GM12865 (cell line): ENCODE measurements around the gene LRFN2.
A peak's percentile ranks its signal among the peaks of the same experiment; 100 is the strongest.

Experiments used
- DNase-seq: peaks from one replicate; pipeline ENCODE4 v3.0.0; 2010; ENCODE audit warnings: low read depth
- H3K4me3 ChIP-seq: 2 replicates; pipeline ENCODE4 v1.5.1; 2011; ENCODE audit warnings: mild to moderate bottlenecking, low read depth, low read length, control low read depth
- CTCF ChIP-seq: IDR thresholded peaks from 2 replicates; pipeline ENCODE4 v1.5.1; 2011; ENCODE audit warnings: low read length, control low read depth, low read depth, inconsistent platforms; ENCODE audit not compliant: insufficient read depth; ENCODE audit errors: missing control alignments

LRFN2 gene

DNA sequence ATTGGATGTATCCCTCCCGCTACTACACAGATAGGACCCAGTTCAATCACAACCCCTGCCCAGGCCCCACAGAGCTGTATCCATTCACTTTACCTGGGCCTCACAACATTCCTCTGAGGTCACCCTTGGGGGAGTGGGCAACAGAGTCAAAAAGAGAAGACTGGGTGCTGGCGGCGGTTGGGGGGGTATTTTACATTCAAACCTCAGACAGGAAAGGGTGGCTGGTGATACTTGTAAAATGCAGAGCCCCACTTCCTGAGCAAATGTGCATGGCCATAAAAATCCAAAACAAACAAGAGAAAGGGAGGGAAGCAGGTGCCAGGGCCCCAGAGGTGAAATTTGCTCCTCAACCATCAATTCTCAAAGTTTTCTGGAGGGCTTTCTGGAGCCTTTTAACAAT, 3.5 kb downstream of the LRFN2 start:
- no peak overlapping the region for H3K4me3 ChIP-seq
- DNase-seq, result no peak
- TF ChIP-seq CTCF, result no peak

- no peak overlapping the region for H3K4me3 ChIP-seq
- no peak for DNase-seq
- no peak for TF ChIP-seq CTCF
Observed at GRCh38 chr6:40582892-40583291, 4.3 kb downstream of the LRFN2 start.

DNA sequence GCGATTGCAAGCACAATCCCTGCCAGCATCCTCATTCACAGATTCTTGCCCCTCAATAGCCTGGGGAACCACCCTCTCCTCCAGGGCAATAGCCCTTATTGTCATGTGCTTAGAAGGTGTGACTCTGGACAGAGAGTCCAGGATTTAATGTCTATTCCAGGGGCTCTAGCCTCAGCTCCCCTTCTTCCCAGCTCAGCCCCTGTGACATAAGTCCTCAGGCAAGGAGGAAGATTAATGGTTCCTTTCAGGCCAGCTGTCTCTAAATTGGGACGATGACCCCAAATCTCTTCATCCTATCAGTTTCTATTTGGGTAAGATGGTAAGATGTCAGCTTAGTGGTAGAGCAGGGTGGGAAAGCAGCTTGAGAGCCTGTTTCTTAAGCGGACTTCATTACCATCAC, 8.1 kb downstream of the LRFN2 start:
- no peak overlapping the region for H3K4me3 ChIP-seq
- no peak for TF ChIP-seq CTCF
- DNase-seq, result no peak

GRCh38 chr6:40577672-40578071, 9.5 kb downstream of the LRFN2 start:
- no peak for DNase-seq
- TF ChIP-seq CTCF, result no peak
- no peak overlapping the region for H3K4me3 ChIP-seq

GRCh38 chr6:40573221-40573620, 13.9 kb downstream of the LRFN2 start:
- DNase-seq, result peak; percentile 37
- H3K4me3 ChIP-seq, result no peak overlapping the region
- TF ChIP-seq CTCF, result no peak

- no peak for TF ChIP-seq CTCF
Observed at GRCh38 chr6:40569162-40569910, 17.8 kb downstream of the LRFN2 start.

More at GRCh38 chr6:40569162-40569910, 17.8 kb downstream of the LRFN2 start:
- DNase-seq, result no peak
- no peak overlapping the region for H3K4me3 ChIP-seq
